HG03571 (cell line): ENCODE measurements around the gene SLF2.
"Not testable (repeated sequence)": the region's sequence is repeated elsewhere in the genome, so short reads cannot be mapped to it uniquely, and the experiment has no call there.

Experiments
- ATAC-seq: cut with Tn5 transposase; IDR thresholded peaks from one replicate; pipeline ENCODE4 v1.9.1; 2021; ENCODE audit not compliant: unreplicated experiment

Gene SLF2

GRCh38 chr10:100945754-100946153, 33.0 kb downstream of the SLF2 start:
- no peak for ATAC-seq

DNA sequence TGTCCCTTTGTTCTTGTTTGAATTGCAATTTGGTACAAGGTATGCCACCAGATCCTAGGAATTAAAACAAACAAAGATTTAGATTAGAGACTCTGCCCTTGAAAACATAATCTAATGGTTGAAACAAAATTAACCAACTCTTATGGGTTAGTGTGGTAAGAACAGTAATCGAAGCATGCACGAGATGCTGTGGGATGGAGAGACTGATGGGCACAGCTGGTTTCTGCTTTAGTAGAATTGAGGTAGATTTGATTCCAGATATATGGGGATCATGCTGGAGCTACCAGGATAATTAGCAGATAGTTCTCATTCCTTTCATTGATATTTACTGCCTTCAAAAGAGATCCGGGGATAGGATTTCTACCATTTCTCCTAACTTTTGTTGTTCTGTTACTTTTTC, 36.2 kb downstream of the SLF2 start:
- no peak for ATAC-seq

DNA sequence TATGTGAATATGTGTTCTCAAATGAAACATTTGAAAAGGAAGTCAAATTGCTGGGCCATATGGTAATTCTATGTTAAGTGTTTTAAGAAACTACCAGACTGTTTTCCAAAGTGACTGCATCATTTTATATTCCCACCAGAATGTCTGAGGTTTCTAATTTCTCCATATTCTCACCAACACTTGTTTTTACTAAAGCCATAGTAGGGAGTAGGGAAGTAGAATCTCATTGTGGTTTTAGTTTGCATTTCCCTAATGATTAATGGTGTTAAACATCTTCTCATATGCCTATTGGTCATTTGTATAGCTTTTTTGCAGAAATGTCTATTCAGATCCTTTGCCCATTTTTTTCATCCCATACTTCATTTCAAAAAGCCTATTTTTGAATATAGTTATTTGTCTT, 47.5 kb downstream of the SLF2 start:
- ATAC-seq, result no peak

DNA sequence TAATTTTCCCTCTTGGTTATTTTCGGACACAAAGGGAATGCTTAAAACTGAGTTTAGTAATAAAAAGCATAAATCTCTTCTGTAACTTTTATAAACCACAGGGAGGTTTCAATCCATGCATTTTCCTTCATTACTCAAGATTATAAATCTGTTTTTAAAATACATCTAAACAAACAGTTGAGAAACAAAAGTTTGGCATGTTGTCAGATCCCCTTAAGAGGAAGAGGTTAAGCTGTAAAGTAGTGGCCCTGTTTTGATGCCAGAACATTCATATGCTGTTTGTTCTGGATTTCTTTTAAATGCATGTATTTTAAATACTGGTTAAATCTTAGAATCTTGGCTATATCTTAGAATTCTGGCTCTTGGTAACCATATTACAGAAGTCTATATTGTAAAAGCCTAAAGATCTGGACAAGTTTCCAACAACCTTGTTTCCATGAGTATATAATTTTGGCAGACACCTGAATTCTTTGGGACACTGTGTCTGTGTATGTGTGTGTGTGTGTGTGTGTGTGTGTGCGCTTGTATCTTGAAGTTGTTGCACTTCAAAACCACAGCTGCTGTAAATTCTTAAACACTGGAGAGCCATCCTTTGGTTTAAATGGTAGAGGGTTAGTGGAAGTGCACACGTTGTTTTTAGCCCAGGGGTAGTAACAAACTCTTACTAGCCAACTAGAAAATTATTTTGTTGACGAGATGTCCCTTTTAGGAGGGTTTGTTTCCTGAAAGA, 49.8 kb downstream of the SLF2 start:
- ATAC-seq, result no peak

DNA sequence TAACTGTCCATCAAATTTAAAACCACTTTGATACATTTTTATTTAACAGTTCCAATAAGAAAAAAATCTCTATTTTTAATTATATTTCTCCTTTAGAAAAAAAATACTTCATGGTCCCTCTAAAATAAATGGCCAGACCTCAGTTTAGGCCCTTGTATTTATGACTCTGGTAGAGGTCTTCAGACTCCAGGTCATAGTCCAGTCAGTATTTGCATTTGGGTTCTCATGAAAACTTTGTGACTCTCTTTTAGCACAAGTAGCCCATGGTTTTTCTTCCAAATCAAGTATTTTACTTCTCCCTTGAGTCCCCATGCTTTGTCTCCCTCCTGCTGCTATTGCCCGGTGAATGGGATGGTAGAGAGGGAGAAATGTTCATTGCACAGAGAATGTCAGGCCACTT, 51.1 kb downstream of the SLF2 start:
- ATAC-seq, result no peak

GRCh38 chr10:100965820-100966219, 53.1 kb downstream of the SLF2 start:
- no peak for ATAC-seq

GRCh38 chr10:100966887-100967286, 54.1 kb downstream of the SLF2 start:
- ATAC-seq, result no peak

DNA sequence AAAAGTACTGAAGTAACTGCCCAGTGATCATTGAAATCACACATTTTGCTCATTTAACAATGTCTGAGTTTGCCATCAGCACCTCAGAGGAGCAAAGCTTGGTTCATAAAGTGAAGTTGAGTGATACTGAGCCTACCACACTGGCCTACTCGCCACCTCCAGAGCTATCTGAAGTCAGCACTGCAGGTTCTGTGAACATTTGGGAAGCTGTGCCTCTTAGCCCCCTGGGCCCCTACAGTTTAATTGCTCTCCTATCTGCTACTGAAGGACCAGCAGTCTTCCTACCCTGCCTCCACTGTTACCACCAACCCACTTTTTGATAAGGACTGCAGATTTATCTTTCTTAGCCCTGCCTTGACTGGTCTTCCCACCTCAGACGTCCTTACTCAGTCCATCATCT, 54.6 kb downstream of the SLF2 start:
- no peak for ATAC-seq

DNA sequence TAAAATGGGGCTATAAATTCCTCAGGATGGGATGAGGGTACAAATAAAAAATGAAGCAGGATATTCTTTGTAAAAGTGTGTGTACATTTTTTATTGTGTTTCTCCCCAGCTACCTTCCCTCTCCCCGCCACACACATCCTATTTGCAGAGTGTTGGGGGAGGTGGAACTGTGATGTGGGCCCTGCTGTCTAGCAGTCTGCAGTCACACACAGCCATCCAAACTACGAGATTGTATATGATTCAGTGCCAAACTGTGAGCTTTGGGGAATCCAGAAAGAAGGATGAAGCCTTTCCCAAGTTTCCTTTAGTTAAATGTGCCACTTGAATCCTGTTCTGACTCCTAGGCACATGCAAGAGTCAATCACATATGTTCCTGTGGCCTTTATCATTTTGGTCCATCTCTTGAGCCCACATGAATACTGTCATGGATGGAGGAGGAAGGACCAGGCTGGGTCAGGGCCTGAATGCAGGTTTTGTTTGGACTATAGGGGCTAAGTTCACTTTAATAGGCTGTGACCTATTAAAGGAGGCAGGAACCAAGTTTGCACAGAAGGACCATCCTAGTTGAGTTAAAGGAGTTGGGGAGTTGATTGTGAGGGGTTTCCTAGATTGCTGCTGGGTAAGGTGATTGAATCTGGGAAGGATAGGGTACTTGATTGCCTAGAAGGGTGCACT, 55.4 kb downstream of the SLF2 start:
- no peak for ATAC-seq

DNA sequence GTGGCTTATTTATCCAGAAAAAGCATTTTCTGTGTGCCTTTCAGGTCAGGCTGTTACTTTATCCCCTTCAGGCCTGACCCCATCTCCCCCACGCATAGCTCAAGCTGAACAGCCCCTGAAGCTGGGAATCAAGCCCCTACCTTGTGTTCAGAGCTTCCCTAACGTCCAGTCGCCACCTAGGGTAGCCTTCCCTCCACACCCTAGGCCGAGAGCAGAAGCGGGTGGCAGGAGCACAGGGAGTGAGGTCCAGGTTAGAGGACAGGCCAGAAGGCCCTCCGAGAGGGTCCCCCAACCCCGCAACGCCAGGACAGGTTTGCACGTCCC, 56.1 kb downstream of the SLF2 start:
- no peak for ATAC-seq

GRCh38 chr10:100969187-100970075, 56.7 kb downstream of the SLF2 start, which contains the start of gene SEMA4G:
TSS of gene SEMA4G (plus strand) at chr10:100969504. CDS start at chr10:100972913, 3,409 bp downstream.
- no peak for ATAC-seq

DNA sequence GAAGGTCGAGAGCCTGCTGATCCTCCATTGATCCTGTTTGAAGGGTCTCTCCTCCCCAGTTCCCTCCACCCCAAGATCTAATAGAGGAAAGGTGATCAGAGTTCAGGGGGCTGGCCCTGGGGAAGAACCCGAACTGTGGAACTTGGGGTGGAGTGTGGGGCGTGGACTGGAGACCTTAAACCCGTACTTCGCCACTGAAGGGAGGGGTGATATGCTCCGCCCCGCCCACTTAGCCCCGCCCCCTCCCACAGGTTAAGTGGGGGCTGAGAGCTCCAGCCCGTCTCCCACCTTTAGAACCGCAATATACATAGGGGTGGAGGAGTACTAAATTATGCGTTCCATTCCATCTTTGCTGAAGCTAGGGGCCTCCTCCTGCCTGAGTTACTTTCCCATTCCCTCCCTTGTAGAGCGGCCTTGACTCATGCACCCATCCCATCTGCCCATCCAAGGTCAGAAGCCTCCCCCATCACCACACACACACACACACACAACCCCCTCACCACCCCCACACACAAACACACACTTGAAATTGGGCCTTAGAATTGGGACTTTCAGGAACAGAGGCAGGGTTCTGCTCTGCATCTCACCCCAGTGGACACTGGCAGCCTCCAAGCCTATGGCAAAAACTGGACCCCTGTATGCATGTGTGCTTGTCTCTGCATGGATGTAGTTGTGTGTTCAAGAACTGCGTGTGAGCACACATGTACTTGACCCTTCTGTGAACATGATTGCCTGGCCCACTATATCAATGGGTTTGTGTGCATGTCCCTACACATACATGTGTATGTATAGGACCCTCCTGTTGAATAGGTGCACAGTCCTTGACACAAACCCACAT, 57.5 kb downstream of the SLF2 start:
- no peak for ATAC-seq

GRCh38 chr10:100970914-100971811, 58.4 kb downstream of the SLF2 start:
- no peak for ATAC-seq

DNA sequence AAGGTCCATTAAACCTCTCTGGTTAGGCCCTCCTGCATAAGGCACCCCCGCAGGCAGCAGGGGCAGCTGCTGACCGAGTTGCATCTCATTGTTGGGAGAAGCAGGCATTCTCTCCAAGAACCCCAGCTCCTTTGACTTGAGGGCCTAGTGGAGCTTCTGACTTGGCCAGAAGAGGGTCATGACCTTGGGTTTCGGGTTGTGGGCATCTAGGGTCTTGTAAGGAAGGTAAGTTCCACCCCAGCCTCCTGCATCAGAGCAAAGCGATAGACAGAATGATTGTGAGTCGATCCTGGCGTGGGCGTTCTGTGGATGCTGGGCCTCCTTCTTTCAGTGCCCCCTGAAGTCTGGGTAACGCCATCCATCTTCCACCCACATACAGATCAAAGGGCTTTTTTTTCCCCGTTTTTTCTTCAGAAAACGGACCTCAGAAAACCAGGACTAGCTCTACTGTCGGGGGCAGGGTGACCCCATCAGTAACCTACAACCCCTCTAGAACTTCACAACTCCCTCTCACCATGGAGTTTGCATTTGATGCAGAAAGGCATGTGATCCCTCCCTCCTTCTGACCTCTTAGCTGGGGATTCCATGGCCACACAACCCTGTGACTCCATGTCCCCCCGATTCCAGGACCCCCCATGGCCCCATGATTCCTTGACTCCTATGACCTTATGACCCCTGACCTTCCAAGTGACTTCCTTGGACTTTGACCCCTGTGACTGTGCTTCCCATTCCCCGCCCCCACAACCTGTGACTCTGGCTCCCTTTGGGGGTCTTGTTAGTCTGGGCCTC, 59.5 kb downstream of the SLF2 start:
- ATAC-seq, result no peak

DNA sequence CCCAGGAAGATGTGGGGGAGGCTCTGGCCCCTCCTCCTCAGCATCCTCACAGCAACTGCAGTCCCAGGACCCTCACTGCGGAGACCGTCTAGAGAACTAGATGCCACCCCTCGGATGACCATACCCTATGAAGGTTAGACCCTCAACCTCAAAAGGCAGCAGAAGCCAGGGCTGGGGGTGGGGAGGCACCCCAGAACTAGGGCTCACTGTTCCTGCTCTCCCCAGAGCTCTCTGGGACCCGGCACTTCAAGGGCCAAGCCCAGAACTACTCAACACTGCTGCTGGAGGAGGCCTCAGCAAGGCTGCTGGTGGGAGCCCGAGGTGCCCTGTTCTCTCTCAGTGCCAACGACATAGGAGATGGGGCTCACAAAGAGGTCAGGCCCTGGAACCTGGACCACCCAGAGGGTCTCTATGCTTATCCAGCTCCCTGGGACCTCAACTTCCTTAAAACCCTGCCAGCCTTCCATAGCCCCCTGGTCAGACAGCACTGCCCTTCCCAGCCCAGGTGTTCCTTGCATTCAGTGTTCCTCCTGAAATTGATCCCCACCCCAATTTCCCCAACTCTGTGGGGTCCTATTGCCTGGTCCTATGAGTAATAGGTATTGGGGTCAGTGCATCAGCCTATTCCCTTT, 60.3 kb downstream of the SLF2 start:
- ATAC-seq, result no peak

DNA sequence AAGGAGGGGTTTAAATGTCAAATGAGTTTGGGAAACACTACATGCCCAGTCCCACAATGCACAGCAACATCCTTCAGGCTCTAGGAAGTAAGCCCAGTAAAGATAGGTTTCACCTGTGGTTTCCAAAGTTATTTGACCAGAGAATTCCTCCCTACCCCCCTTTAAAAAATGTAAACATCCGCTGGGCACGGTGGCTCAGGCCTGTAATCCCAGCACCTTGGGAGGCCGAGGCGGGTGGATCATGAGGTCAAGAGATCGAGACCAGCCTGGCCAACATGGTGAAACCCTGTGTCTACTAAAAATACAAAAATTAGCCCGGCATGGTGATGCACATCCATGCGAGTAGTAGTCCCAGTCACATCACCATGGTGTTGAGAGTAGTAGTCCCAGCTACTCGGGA, 62.6 kb downstream of the SLF2 start:
- ATAC-seq, result not testable (repeated sequence)

DNA sequence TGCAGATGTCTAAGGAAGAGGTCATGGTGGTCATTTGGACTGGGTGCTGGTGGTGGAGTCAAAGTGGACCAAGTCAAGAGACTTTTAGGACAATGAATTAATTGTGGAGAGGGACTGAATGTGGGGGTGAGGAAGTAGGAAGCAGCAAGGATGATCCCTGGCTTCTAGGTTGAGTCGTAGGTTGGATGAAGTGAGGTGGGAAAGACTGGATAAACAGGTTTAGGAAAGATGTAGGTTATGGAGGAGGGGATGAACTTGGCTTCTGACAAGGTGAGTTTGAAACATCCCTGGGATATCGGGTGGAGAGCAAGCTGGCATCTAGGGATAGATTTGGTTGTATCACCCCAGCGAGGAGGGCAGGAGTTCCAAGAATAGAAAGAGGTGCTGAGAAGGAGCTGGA, 64.1 kb downstream of the SLF2 start:
- ATAC-seq, result no peak

DNA sequence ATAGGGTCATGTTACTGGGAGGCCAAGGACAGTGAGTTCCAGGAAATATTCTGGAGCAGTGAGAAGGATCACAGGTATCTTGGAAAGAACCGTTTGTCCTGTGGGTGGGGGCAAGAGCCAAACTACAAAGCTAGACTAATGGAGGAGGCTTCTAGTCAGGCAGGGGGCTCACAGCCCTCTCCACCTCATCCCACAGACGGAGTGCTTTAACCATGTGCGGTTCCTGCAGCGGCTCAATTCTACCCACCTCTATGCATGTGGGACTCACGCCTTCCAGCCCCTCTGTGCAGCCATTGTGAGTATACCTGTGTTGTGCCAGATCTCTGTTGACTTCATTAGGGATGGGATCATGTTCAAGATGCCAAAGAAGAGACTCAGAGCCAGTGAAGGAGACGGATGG, 64.7 kb downstream of the SLF2 start:
- ATAC-seq, result no peak
